ENCODE results near the gene CTSZ. TPM values are rescaled to one million over a fixed set of nuclear protein-coding genes. Genes with fewer than 3 reads are reported as not detected.
"Not testable (repeated sequence)": the region's sequence is repeated elsewhere in the genome, so short reads cannot be mapped to it uniquely, and the experiment has no call there.

The CTSZ gene
- total RNA-seq, 4 donors from 2014 or later = 165 to 410 (median 217) TPM

DNA sequence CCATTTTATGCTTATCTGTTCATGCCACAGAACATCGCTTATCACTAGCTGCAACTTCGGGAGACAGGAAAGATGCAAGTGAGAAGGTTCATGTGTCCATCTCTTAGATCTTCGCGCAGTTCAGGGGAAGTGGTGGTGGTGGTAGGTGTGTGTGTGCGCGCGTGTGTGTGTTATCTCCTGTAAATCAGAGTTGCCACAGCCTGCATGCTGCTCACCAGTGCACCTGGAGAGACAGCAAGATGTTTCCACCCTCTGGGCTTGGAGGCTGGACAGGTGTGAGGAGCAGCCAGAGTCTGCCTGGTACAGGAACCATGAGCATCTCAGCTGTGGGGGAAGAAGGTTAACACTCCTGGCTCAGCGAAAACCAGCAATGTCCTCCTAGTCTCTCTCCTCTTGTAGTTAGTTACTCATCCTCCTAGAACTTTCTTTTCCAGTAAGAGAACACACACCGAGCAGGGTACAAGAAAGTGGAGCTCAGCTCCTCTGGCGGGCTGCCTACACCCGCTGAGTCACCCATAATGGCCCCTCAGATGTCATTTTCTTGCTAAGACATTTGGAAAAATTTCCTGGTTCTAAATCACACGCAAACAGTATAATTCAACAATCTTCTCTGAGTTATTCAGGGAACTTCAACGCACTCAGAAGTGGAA is 7.0 kb upstream of the CTSZ start:
- TF ChIP-seq, protein P1, sequence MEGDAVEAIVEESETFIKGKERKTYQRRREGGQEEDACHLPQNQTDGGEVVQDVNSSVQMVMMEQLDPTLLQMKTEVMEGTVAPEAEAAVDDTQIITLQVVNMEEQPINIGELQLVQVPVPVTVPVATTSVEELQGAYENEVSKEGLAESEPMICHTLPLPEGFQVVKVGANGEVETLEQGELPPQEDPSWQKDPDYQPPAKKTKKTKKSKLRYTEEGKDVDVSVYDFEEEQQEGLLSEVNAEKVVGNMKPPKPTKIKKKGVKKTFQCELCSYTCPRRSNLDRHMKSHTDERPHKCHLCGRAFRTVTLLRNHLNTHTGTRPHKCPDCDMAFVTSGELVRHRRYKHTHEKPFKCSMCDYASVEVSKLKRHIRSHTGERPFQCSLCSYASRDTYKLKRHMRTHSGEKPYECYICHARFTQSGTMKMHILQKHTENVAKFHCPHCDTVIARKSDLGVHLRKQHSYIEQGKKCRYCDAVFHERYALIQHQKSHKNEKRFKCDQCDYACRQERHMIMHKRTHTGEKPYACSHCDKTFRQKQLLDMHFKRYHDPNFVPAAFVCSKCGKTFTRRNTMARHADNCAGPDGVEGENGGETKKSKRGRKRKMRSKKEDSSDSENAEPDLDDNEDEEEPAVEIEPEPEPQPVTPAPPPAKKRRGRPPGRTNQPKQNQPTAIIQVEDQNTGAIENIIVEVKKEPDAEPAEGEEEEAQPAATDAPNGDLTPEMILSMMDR (IDR thresholded peaks at IDR 0.05) = no peak
- no peak for DNase-seq (ENCODE audit: low spot score)
- ATAC-seq (ENCODE audit: low FRiP score) = no peak

DNA sequence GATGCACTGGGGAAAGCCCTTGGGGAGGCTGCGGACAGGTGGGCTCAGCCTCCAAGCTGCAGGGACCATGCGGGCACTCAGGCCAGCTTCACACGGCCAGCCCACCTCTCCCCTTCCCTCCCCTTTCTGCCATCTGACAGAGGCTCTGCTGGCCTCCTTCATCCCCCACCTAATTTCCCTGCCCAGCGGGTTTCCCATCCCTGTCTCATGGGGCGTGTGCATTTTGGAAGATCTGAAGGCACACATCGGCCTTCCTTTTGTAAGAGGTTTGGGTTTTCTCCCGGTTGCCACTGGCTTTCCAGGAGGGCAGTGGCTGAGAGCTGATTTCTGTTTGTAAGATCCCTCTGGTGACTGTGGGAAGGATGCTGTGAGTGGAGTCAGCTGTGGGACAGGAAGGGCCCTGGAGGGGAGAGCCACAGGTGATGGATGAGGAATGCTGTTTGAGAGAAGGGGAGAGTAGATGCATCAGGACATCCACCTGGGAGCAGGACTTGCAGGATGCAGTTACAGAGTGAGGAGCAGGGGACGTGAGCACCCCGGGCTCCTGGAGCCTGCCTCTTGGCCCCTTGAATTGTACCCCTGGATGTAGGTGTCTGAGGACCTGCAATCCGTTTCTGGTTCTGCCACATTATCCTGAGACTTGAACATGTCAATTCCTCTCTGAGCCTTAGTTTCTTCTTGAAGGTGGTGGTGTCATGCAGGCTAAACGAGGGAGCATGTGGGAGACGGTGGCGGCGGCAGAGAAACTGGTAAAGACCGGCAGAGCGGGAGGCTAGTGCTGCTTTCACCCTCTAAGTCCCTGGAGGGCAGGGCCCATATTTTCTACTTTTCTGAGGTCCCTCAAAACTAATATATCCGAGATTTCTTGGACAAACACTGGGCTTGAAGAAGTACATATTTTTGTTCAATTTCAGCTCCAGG is 6.2 kb upstream of the CTSZ start:
- DNase-seq (ENCODE audit: low spot score) (no peak), ATAC-seq (ENCODE audit: low FRiP score) (no peak)
- TF ChIP-seq, protein P1 (IDR thresholded peaks at IDR 0.05) = no peak

DNA sequence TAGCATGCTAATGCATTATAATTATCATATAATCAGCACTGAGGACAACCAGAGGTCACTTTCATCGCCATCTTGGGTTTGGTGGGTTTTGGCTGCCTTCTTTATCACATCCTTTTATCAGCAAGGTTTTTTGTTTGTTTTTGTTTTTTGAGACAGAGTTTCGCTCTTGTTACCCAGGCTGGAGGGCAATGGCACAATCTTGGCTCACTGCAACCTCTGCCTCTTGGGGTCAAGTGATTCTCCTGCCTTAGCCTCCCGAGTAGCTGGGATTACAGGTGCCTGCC is 4.8 kb upstream of the CTSZ start:
- ATAC-seq (ENCODE audit: low FRiP score); DNase-seq (ENCODE audit: low spot score): not testable (repeated sequence)

DNA sequence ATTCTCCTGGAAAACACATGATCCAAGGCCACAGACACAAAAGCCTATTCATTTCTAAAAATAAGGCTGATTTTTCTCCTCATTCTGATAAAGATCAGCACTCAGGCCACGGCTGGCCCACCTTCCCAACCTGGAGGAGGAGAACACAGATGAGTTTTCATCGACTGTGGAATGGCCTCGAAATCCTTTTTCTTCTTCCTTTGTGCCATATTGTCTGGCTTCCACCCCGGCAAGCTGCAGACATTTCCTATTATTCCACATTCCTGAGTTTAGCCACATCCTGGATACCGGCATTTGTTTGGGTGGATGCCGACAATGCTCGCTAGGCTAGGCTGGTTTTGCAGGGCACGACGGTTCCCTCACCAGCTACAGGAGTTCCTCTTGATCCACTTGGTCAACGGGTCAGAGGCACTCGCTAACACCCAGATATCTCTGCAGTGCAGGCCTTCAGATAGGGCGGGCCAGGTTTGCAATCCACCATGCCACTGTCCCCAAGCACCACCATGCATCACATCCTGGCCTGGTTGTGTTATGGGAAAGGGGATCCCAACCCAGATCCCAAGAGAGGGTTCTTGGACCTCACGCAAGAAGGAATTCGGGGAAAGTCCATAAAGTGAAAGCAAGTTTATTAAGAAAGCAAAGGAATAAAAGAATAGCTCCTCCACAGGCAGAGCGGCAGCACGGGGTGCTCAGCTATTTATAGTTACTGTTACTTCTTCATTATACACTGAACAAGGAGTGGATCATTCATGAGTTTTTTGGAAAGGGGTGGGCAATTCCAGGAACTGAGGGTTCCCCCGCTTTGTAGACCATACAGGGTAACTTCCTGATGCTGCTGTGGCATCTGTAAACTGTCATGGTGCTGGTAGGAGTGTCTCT is 4.2 kb upstream of the CTSZ start:
- no peak for DNase-seq (ENCODE audit: low spot score)
- ATAC-seq (ENCODE audit: low FRiP score) = no peak

DNA sequence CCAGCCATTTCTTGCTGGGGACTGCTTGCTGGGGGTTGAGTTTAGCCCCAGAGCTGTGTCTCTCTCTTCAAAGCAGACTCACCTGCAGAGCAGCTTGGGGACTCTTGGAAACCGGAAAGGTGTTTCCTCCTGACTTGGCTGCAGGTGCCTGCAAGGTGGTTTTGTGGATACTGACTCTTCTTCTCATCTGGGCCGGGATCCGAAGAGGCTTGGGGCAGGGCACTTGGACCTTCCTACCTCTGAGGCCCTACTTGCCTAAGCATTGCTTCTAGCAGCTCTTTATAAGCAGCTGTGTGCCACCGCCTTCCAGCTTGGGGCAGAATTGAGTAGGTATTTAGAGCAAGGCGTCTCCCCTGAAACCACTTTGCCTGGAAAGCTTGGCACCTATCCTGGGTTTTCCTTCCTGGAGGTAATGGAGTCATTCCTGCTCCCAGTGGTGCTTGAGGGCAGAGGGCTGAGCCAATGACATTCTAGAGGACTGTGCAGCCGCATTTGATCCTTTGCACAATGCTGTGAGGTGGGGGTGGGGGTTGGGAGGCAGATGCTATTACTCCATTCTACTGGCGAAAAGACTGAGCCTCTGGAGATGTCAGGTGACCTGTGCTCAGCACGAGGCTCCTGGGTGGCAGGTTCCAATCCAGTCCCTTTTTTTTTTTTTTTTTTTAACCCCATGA is 3.4 kb upstream of the CTSZ start:
- ATAC-seq (ENCODE audit: low FRiP score) (no peak), DNase-seq (ENCODE audit: low spot score) (no peak)
- TF ChIP-seq, protein P1 (IDR thresholded peaks at IDR 0.05) = no peak

More for the DNA sequence above, 4.2 kb upstream of the CTSZ start:
- TF ChIP-seq, protein P1 (IDR thresholded peaks at IDR 0.05) = no peak

DNA sequence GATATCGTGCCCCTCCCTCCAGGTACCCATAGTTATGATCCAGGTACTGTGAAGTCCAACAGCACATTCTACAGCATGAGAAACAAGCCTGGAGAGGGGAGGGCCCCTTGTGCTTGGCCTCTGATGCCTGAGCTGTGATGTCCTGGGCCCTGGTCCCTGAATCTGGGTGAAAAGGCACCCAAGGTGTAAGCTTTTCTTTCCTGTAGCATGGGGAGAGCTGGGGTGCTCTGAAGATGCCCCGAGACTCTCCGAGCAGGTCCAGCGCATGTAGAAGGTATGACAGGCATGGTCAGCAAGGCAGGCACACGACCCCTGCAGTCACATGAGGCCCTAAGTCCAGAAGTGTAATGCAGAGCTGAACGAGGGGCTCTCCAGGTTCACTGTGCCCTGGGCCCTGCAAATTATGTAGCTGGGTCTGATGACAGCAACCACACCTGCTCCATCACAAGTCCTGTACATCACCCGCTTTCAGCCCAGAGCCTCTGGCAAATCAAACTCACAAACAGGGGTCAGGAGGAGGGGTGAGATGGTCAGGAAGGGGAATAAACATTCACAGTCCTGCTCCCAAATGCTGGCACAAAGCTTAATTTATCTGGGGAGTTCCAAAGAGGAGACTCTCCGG is 1.8 kb upstream of the CTSZ start:
- ATAC-seq (ENCODE audit: low FRiP score) (no peak), DNase-seq (ENCODE audit: low spot score) (no peak)
- TF ChIP-seq, protein P1 (IDR thresholded peaks at IDR 0.05) = no peak
